OCI-LY3 (cell line): Measurements from ENCODE around the gene SYT5.
A peak's percentile ranks its signal among the peaks of the same experiment; 100 is the strongest.
"Not testable (repeated sequence)": the region's sequence is repeated elsewhere in the genome, so short reads cannot be mapped to it uniquely, and the experiment has no call there.

Source experiments
- H2AFZ ChIP-seq: fragments of 200-600, 300-600 bp; shearing (Covaris generic); 2 replicates; pipeline ENCODE4 v1.6.0; 2014; ENCODE audit warnings: antibody characterized with exemption, low read depth, low read length
- H3K27ac ChIP-seq: fragments of 200-600, 300-600 bp; sonication (generic); 2 replicates; pipeline ENCODE4 v1.5.1; 2014; ENCODE audit warnings: mild to moderate bottlenecking, low read length, moderate library complexity, mixed read lengths
- H3K27me3 ChIP-seq: fragments of 200-600, 300-600 bp; sonication (generic); 2 replicates; pipeline ENCODE4 v1.6.1; 2014; ENCODE audit warnings: low read depth, low read length, mixed read lengths
- H3K36me3 ChIP-seq: fragments of 200-600, 300-600 bp; sonication (generic); replicated peaks from 2 replicates; pipeline ENCODE3; 2014; ENCODE audit warnings: low read depth, low read length, mixed read lengths
- H3K4me1 ChIP-seq: fragments of 300-600, 200-600 bp; sonication (generic); 2 replicates; pipeline ENCODE4 v1.6.1; 2014; ENCODE audit warnings: low read length, mixed read lengths
- H3K4me2 ChIP-seq: fragments of 200-600, 300-600 bp; sonication (generic); 2 replicates; pipeline ENCODE4 v1.6.1; 2014; ENCODE audit warnings: low read length, mixed read lengths
- H3K4me3 ChIP-seq: fragments of 300-600, 200-600 bp; sonication (generic); 2 replicates; pipeline ENCODE4 v1.5.1; 2014; ENCODE audit warnings: antibody characterized with exemption, mild to moderate bottlenecking, low read length, moderate library complexity
- H3K79me2 ChIP-seq: fragments of 300-600, 200-600 bp; shearing (Covaris generic); 2 replicates; pipeline ENCODE4 v1.6.1; 2014; ENCODE audit warnings: mild to moderate bottlenecking, low read length, mixed read lengths
- H3K9ac ChIP-seq: fragments of 300-600, 200-600 bp; shearing (Covaris generic); 2 replicates; pipeline ENCODE4 v1.6.0; 2014; ENCODE audit warnings: mild to moderate bottlenecking, low read length, moderate library complexity
- H3K9me3 ChIP-seq: fragments of 200-600, 300-600 bp; shearing (Covaris generic); 2 replicates; pipeline ENCODE4 v1.6.1; 2014; ENCODE audit warnings: low read length, mixed read lengths; ENCODE audit not compliant: insufficient read depth
- H4K20me1 ChIP-seq: fragments of 200-600, 300-600 bp; sonication (generic); 2 replicates; pipeline ENCODE4 v1.6.1; 2016; ENCODE audit warnings: low read length, mixed read lengths; ENCODE audit not compliant: insufficient read depth
- CTCF ChIP-seq: fragments of 200-600, 300-600 bp; sonication (generic); IDR thresholded peaks from 2 replicates; pipeline ENCODE4 v1.5.1; 2014; ENCODE audit warnings: antibody characterized with exemption, low read length, low read depth
- EZH2phosphoT487 ChIP-seq: fragments of 200-600 bp; shearing (Covaris generic); IDR thresholded peaks from 2 replicates; pipeline ENCODE4 v1.6.1; 2018; ENCODE audit warnings: antibody characterized with exemption, mixed run types, low read depth

Gene SYT5

GRCh38 chr19:55209693-55210472 lies 29.8 kb upstream of the SYT5 start:
- Histone ChIP-seq H3K4me3 (no peak overlapping the region), H3K9ac (no peak overlapping the region), H3K79me2 (no peaks in the 10 kb centered on the region), H3K4me1 (no peaks in the 10 kb centered on the region), H3K27ac (no peak overlapping the region), H3K4me2 (no peak overlapping the region; the same call in 1 of the 2 replicates), H2AFZ (no peak overlapping the region), H3K36me3 (no peaks in the 10 kb centered on the region), H3K27me3 (no peaks in the 10 kb centered on the region; the same call in 1 of the 2 replicates), H3K9me3 (peaks cover 7% of the 10 kb centered on the region), H4K20me1 (no peaks in the 10 kb centered on the region)
- no peak for TF ChIP-seq EZH2phosphoT487
- TF ChIP-seq CTCF: no peak

- H3K79me2 ChIP-seq: no peaks in the 10 kb centered on the region
- H3K27me3 ChIP-seq: peaks cover 7% of the 10 kb centered on the region
- H4K20me1 ChIP-seq: no peaks in the 10 kb centered on the region
- H3K4me1 ChIP-seq: no peaks in the 10 kb centered on the region
- no peak within 1 kb of the TSS for H2AFZ ChIP-seq
- no peak within 1 kb of the TSS for H3K4me3 ChIP-seq
- no peak within 1 kb of the TSS for H3K27ac ChIP-seq
- H3K36me3 ChIP-seq: no peaks in the 10 kb centered on the region
- no peak for TF ChIP-seq EZH2phosphoT487
- TF ChIP-seq CTCF: no peak
- H3K4me2 ChIP-seq: no peak within 1 kb of the TSS; the same call in 1 of the 2 replicates
- H3K9me3 ChIP-seq: peaks cover 7% of the 10 kb centered on the region
- H3K9ac ChIP-seq: no peak within 1 kb of the TSS
Measured at GRCh38 chr19:55208880-55209692, 29.0 kb upstream of the SYT5 start, which contains the start of gene PTPRH. TSS of gene PTPRH (minus strand) at chr19:55209501. CDS start at chr19:55209433, 68 bp downstream.

- H3K9me3 ChIP-seq: no peaks in the 10 kb centered on the region
- H3K79me2 ChIP-seq: no peaks in the 10 kb centered on the region
- no peak overlapping the region; the same call in 1 of the 2 replicates for H3K4me2 ChIP-seq
- no peak overlapping the region for H3K4me3 ChIP-seq
- H4K20me1 ChIP-seq: no peaks in the 10 kb centered on the region
- H3K27ac ChIP-seq: no peak overlapping the region
- H3K36me3 ChIP-seq: no peaks in the 10 kb centered on the region
- H3K9ac ChIP-seq: no peak overlapping the region
- no peak for TF ChIP-seq EZH2phosphoT487
- no peak for TF ChIP-seq CTCF
- no peaks in the 10 kb centered on the region for H3K4me1 ChIP-seq
- H2AFZ ChIP-seq: no peak overlapping the region
- peaks cover 14% of the 10 kb centered on the region for H3K27me3 ChIP-seq
Measured at GRCh38 chr19:55206664-55207500, 26.8 kb upstream of the SYT5 start.

GRCh38 chr19:55202199-55202598 lies 22.1 kb upstream of the SYT5 start:
- TF ChIP-seq CTCF: peak; percentile 15; the same call in 1 of the 2 replicates
- H3K4me1 ChIP-seq, H3K27ac ChIP-seq, H3K79me2 ChIP-seq, H3K36me3 ChIP-seq, H3K9ac ChIP-seq, H3K4me3 ChIP-seq, H3K9me3 ChIP-seq, H2AFZ ChIP-seq, H3K4me2 ChIP-seq, H4K20me1 ChIP-seq: not testable (repeated sequence)
- peaks cover 18% of the 10 kb centered on the region for H3K27me3 ChIP-seq
